HUES48 (cell line): ENCODE measurements around the gene SLC12A9.
"Not testable (repeated sequence)": the region's sequence is repeated elsewhere in the genome, so short reads cannot be mapped to it uniquely, and the experiment has no call there.

Source experiments
- H3K27ac ChIP-seq: one replicate; pipeline ENCODE4 v1.7.0; 2013; ENCODE audit warnings: low read depth, low read length, inconsistent platforms
- H3K27me3 ChIP-seq: 2 replicates; pipeline ENCODE4 v1.6.1; 2013; ENCODE audit warnings: mild to moderate bottlenecking, low read length; ENCODE audit not compliant: control insufficient read depth, insufficient read depth
- H3K36me3 ChIP-seq: 2 replicates; pipeline ENCODE4 v1.6.1; 2013; ENCODE audit warnings: low read length; ENCODE audit not compliant: control insufficient read depth, insufficient read depth
- H3K4me1 ChIP-seq: 2 replicates; pipeline ENCODE4 v1.6.1; 2013; ENCODE audit warnings: mild to moderate bottlenecking, low read length; ENCODE audit not compliant: control insufficient read depth, insufficient read depth
- H3K4me3 ChIP-seq: 2 replicates; pipeline ENCODE4 v1.5.1; 2013; ENCODE audit warnings: mild to moderate bottlenecking, low read depth, low read length
- H3K9ac ChIP-seq: 2 replicates; pipeline ENCODE4 v1.6.1; 2013; ENCODE audit warnings: mild to moderate bottlenecking, low read depth, low read length, moderate library complexity
- H3K9me3 ChIP-seq: 2 replicates; pipeline ENCODE4 v1.6.1; 2013; ENCODE audit warnings: low read length; ENCODE audit not compliant: control insufficient read depth, insufficient read depth

Gene SLC12A9

DNA sequence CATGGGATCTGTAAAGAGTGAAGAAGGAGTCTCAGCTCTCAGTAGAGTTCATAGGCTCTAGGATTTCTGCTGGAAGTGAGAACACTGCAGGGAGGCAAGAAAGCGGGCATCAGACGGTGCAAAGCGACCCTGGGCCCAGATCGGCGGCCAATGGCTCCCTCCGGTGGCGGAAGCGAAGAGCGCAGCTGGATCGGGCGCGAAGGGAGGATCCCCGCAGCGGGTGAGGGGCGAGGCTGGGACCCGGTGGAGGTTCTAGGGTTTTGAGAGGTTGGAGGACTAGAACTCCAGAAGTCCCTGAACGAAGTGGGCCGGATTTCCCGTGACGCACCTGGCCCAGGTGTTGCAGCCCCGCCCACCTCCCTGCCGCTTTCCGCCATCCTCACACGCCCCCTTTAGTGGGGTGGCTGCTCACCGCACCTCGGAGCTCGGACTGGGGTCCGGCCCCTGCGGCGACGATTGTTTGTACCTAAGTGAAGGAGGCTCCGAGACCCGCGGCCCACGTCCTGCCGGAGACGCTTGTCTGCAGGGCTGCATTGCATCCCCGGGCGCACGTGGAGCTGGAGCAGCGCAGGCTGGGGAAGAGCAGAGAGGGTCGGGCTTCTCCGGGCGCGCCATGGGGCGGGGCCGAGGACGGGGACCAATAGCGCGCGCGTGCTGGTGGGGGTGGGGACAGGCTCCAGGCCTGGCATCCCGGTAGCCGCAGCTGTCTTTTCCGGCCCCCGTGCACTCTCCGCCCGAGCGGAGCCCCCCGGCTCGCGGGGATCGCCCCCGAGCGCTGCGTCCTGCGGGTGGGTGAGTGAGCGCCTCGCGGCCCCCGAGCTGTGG, at the start of gene SLC12A9:
Gene SLC12A9, plus strand, starts transcription at position 666 of the 825 bp plus-strand sequence. CDS start 1,485 bp downstream, outside the sequence.
- H3K9ac ChIP-seq, result peak within 1 kb of the TSS; percentile 56
- H3K9me3 ChIP-seq, result no peaks in the 10 kb centered on the region
- H3K4me1 ChIP-seq, result no peaks in the 10 kb centered on the region
- peaks cover 3% of the 10 kb centered on the region; the same call in 1 of the 2 replicates for H3K36me3 ChIP-seq
- H3K27ac ChIP-seq, result peak within 1 kb of the TSS; percentile 79
- H3K27me3 ChIP-seq, result no peaks in the 10 kb centered on the region
- H3K4me3 ChIP-seq, result peak within 1 kb of the TSS; percentile 94

GRCh38 chr7:100802951-100803350, 49.6 kb upstream of the SLC12A9 start:
- H3K9me3 ChIP-seq, result no peaks in the 10 kb centered on the region
- no peak overlapping the region for H3K4me3 ChIP-seq
- no peak overlapping the region for H3K9ac ChIP-seq
- no peak overlapping the region for H3K27ac ChIP-seq
- H3K36me3 ChIP-seq, result peaks cover 54% of the 10 kb centered on the region
- peaks cover 7% of the 10 kb centered on the region; the same call in 1 of the 2 replicates for H3K4me1 ChIP-seq
- no peaks in the 10 kb centered on the region for H3K27me3 ChIP-seq

DNA sequence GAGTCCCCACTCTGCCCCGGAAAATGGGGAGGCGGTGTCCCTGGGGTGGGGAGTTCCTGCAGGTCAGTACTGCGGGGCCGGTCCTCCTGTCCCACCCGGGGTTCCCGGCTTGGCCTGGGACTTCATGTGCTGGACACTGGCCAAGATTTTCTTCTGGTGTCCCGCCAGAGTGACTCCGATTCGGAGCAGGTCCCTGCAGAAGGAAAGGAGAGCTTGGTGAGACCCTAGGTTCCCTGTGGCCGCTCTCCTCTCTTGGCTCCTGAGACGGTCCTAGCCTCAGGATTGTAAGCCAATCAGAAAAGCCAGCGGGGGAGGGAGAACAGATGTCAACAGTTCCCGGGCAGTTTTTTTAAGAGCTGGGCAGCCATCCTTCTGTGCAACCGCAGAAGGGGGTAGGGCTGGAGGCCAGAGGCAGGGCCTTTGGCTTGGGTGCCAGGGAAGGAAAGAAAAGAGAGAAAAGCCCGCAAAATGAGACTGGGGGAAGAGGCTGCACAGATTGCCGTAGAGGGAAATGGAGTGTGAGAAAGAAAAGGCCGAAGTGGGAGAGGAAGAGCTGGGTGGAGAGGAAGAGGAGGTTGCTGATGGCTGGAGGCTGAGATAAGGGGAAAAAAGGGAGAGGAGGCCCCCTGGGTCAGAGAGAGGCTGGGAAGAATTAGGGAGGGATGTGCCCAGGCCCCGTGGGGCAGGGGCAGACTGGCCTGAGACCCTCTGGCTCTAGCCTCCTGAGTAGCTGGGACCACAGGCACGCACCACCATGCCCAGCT, 48.9 kb upstream of the SLC12A9 start:
- H3K9ac ChIP-seq, result no peak overlapping the region
- H3K4me3 ChIP-seq, result no peak overlapping the region
- H3K36me3 ChIP-seq, result peaks cover 60% of the 10 kb centered on the region
- no peak overlapping the region for H3K27ac ChIP-seq
- H3K9me3 ChIP-seq, result no peaks in the 10 kb centered on the region
- no peaks in the 10 kb centered on the region for H3K27me3 ChIP-seq
- H3K4me1 ChIP-seq, result peaks cover 7% of the 10 kb centered on the region; the same call in 1 of the 2 replicates

- no peaks in the 10 kb centered on the region for H3K9me3 ChIP-seq
- H3K36me3 ChIP-seq, result peaks cover 72% of the 10 kb centered on the region
- no peak overlapping the region for H3K9ac ChIP-seq
- H3K4me3 ChIP-seq, result no peak overlapping the region
- H3K27me3 ChIP-seq, result no peaks in the 10 kb centered on the region
- peaks cover 7% of the 10 kb centered on the region; the same call in 1 of the 2 replicates for H3K4me1 ChIP-seq
- no peak overlapping the region for H3K27ac ChIP-seq
Measured at GRCh38 chr7:100804681-100805431, 47.7 kb upstream of the SLC12A9 start.

GRCh38 chr7:100806276-100806675, 46.2 kb upstream of the SLC12A9 start:
- Histone ChIP-seq H3K9me3 (no peaks in the 10 kb centered on the region), H3K4me1 (peaks cover 7% of the 10 kb centered on the region; the same call in 1 of the 2 replicates), H3K9ac (no peak overlapping the region), H3K27ac (no peak overlapping the region), H3K36me3 (peaks cover 85% of the 10 kb centered on the region), H3K27me3 (no peaks in the 10 kb centered on the region), H3K4me3 (no peak overlapping the region)

DNA sequence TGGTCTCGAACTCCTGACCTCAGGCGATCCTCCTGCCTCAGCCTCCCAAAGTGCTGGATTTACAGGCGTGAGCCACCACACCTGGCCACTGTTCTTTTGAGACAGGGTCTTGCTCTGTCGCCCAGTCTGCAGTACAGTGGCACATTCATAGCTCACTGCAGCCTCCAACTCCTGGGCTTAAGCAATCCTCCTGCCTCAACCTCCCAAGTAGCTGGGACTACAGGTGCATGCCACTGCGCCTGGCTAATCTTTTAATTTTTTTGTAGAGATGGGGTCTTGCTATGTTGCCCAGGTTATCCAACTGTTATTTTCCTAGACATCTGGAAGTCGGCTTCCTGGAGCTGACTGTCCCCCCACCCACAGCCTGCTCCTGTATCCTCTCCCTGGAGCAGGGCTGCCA, 45.6 kb upstream of the SLC12A9 start:
- H3K36me3 ChIP-seq, result peaks cover 90% of the 10 kb centered on the region
- H3K4me3 ChIP-seq, H3K27me3 ChIP-seq, H3K9me3 ChIP-seq, H3K4me1 ChIP-seq, H3K9ac ChIP-seq, H3K27ac ChIP-seq: not testable (repeated sequence)

- Histone ChIP-seq H3K9me3 (no peaks in the 10 kb centered on the region), H3K36me3 (peaks cover 94% of the 10 kb centered on the region), H3K4me3 (no peak overlapping the region), H3K27ac (no peak overlapping the region), H3K4me1 (peaks cover 5% of the 10 kb centered on the region; the same call in 1 of the 2 replicates), H3K27me3 (no peaks in the 10 kb centered on the region), H3K9ac (no peak overlapping the region)
Measured at GRCh38 chr7:100808354-100808875, 44.1 kb upstream of the SLC12A9 start.

GRCh38 chr7:100811480-100811879, 41.0 kb upstream of the SLC12A9 start:
- Histone ChIP-seq H3K9me3 (no peaks in the 10 kb centered on the region), H3K4me3 (no peak overlapping the region), H3K27me3 (no peaks in the 10 kb centered on the region), H3K9ac (no peak overlapping the region), H3K4me1 (no peaks in the 10 kb centered on the region), H3K36me3 (peaks cover 97% of the 10 kb centered on the region), H3K27ac (no peak overlapping the region)

DNA sequence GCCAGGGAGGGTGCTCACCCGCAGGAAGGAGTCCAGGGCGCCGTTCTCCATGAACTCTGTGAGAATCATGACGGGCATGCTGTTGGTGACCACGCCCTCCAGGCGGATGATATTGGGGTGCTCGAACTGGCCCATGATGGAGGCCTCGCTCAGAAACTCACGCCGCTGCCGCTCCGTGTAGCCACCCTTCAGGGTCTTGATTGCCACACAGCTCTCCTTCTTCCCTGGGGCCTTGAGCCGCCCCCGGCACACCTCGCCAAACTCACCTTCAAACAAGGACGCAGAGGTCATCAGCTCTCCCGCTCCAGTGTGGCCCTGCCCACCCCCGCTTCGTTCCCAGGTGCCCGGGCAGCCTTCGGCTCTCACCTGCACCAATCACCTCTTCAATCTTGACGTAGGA, 39.8 kb upstream of the SLC12A9 start:
- no peak overlapping the region for H3K27ac ChIP-seq
- no peak overlapping the region for H3K4me3 ChIP-seq
- H3K36me3 ChIP-seq, result peaks cover 95% of the 10 kb centered on the region

DNA sequence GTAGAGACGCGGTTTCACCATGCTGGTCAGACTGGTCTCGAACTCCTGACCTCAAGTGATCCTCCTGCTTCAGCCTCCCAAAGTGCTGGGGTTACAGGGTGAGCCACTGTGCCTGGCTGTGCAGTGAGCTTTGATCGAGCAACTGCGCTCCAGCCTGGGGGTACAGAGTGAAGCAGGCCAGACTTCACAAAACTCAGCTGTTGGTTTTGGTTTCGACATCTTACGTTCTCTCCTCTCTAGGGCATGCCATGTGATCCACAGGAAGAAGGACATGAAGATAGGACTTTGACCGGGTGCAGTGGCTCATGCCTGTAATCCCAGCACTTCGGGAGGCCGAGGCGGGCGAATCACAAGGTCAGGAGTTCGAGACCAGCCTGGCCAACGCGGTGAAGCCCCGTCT, 36.0 kb upstream of the SLC12A9 start:
- not testable (repeated sequence) for H3K27me3 ChIP-seq, H3K27ac ChIP-seq, H3K4me3 ChIP-seq, H3K9me3 ChIP-seq, H3K9ac ChIP-seq, H3K4me1 ChIP-seq
- peaks cover 96% of the 10 kb centered on the region for H3K36me3 ChIP-seq

More for the DNA sequence above, 39.8 kb upstream of the SLC12A9 start:
- H3K9ac ChIP-seq, result no peak overlapping the region
- H3K9me3 ChIP-seq, result no peaks in the 10 kb centered on the region
- no peaks in the 10 kb centered on the region for H3K27me3 ChIP-seq
- no peaks in the 10 kb centered on the region for H3K4me1 ChIP-seq
